DND-41 (cell line): Measurements from ENCODE around the gene LAT.

Experiments
- EZH2 ChIP-seq: IDR thresholded peaks from 3 replicates; pipeline ENCODE4 v1.6.1; 2012; ENCODE audit warnings: borderline replicate concordance, low read depth, mild to moderate bottlenecking, moderate library complexity, low read length, inconsistent platforms; ENCODE audit not compliant: severe bottlenecking
- TF ChIP-seq, protein P1 (sequence below): IDR thresholded peaks from 2 replicates; pipeline ENCODE4 v1.5.1; 2012; ENCODE audit warnings: borderline replicate concordance, low read length, moderate library complexity, mild to moderate bottlenecking; ENCODE audit not compliant: poor library complexity, severe bottlenecking; ENCODE audit errors: extremely low read depth

DNA sequence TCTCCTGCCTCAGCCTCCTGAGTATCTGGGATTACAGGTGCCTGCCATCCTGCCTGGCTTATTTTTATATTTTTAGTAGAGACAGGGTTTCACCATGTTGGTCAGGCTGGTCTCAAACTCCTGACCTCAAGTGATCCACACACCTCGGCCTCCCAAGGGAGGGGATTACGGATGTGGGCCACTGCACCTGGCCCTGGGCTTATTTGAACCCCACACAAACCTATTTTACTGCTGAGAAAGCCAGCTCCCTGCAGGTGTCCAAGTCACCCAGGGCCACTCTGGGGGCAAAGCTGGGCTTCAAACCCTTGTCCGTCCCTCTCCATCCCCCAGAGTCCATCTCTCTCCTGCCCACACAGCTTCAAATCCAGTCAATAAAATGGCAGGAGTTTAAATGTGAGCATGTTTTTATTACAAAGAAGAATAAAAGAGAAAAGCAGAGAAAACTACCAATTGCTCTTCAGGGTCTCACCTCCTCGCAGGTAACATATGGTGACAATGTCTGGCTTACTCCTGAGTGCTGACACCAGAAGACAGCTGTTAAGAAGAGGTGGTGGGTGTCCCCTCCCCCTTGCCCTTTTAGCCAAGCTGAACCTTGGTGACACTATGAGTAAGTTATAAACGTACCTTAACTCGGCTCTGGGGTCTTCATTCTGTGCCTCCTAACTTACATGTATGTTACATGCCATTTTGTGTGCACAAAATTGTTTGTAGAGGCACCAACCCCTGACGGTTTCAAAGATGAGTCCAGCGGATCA lies 45.4 kb downstream of the LAT start:
- TF ChIP-seq, protein P1, sequence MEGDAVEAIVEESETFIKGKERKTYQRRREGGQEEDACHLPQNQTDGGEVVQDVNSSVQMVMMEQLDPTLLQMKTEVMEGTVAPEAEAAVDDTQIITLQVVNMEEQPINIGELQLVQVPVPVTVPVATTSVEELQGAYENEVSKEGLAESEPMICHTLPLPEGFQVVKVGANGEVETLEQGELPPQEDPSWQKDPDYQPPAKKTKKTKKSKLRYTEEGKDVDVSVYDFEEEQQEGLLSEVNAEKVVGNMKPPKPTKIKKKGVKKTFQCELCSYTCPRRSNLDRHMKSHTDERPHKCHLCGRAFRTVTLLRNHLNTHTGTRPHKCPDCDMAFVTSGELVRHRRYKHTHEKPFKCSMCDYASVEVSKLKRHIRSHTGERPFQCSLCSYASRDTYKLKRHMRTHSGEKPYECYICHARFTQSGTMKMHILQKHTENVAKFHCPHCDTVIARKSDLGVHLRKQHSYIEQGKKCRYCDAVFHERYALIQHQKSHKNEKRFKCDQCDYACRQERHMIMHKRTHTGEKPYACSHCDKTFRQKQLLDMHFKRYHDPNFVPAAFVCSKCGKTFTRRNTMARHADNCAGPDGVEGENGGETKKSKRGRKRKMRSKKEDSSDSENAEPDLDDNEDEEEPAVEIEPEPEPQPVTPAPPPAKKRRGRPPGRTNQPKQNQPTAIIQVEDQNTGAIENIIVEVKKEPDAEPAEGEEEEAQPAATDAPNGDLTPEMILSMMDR: no peak
- TF ChIP-seq EZH2: no peak
